Astrocyte (in vitro differentiated cells and primary cell): Measurements from ENCODE around the gene FBN1.

Experiments
- CTCF ChIP-seq: IDR thresholded peaks from 2 replicates; pipeline ENCODE4 v1.5.1; 2011; ENCODE audit warnings: low read depth, mild to moderate bottlenecking, inconsistent platforms, low read length, moderate library complexity; ENCODE audit not compliant: insufficient read depth
- EZH2 ChIP-seq: IDR thresholded peaks from 2 replicates; pipeline ENCODE4 v1.6.1; 2012; ENCODE audit warnings: mild to moderate bottlenecking, low read length, inconsistent platforms; ENCODE audit not compliant: insufficient read depth

DNA sequence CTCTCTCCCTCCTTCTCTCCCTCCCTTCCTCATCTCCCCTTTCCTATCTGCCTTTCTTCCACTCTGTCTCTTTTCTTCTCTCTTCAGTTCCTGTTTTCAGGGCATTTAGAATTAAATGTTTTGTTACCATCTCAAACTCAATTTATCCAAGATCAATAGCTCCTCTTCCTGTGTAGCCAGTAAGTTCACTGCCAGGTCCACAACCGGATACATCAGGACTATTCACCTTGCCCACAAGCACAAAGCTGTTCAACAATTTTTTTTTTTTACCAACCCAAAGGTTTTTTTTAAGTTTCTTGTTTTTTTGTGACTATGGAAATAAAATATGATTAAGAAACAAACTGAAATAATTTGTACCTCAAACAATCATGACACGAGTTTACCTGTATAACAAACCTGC lies 26.1 kb downstream of the FBN1 start:
- TF ChIP-seq CTCF (no peak), EZH2 (no peak)
